Panc1 (cell line): ENCODE results near the gene GNG7. TPM values are rescaled to one million over a fixed set of nuclear protein-coding genes. Genes with fewer than 3 reads are reported as not detected.
A peak's percentile ranks its signal among the peaks of the same experiment; 100 is the strongest.

Experiments
- ATAC-seq: fragments of 200-7000 bp; cut with Tn5 transposase; 2 replicates; pipeline ENCODE4 v1.9.1; 2020; ENCODE audit warnings: mild to moderate bottlenecking, moderate library complexity
- BruUV-seq: library from RNA; stranded (reverse); fragments of 400-500 nt; replicated peaks from 2 replicates; lab custom pipeline; 2021; lab: Mats Ljungman, UMichigan
- CTCF ChIA-PET: fragments of 300-600 bp; sonication (Branson Sonifier 250); formaldehyde crosslinking; loops from one replicate; lab custom pipeline; 2022; ENCODE audit warnings: antibody characterized with exemption; lab: Charles Lee
- POLR2A ChIA-PET: fragments of 300-600 bp; sonication (Branson Sonifier 250); formaldehyde crosslinking; loops from one replicate; lab custom pipeline; 2022; ENCODE audit warnings: antibody characterized with exemption; lab: Charles Lee
- DNase-seq: peaks from one replicate; pipeline ENCODE4 v3.0.0-alpha.2; 2010; ENCODE audit warnings: low read depth, low spot score
- H3K27ac ChIP-seq: 2 replicates; pipeline ENCODE4 v1.5.1; 2011; ENCODE audit warnings: mild to moderate bottlenecking, low read length, inconsistent platforms
- H3K27me3 ChIP-seq: fragments of 200-500 bp; sonication (Bioruptor generic); 2 replicates; pipeline ENCODE4 v1.6.0; 2014; ENCODE audit warnings: low read length, inconsistent platforms; ENCODE audit not compliant: control insufficient read depth, insufficient read depth
- H3K36me3 ChIP-seq: fragments of 200-500 bp; sonication (Bioruptor generic); 2 replicates; pipeline ENCODE4 v1.5.1; 2014; ENCODE audit warnings: inconsistent platforms, mild to moderate bottlenecking, low read length, moderate library complexity; ENCODE audit not compliant: control insufficient read depth, insufficient read depth
- H3K4me1 ChIP-seq: 2 replicates; pipeline ENCODE4 v1.5.1; 2011; ENCODE audit warnings: inconsistent platforms, mild to moderate bottlenecking, low read length, moderate library complexity; ENCODE audit not compliant: control insufficient read depth, insufficient read depth
- H3K4me3 ChIP-seq, 2 experiments: 2 replicates each; pipeline ENCODE4 v1.5.1; 2011 to 2012; ENCODE audit warnings: low read depth in 2 of 2, low read length in 2 of 2, mild to moderate bottlenecking in 2 of 2, inconsistent platforms in 1 of 2, moderate library complexity in 1 of 2
- H3K9me3 ChIP-seq: fragments of 200-500 bp; sonication (Bioruptor generic); 2 replicates; pipeline ENCODE4 v1.5.1; 2014; ENCODE audit warnings: low read depth, mild to moderate bottlenecking, inconsistent platforms, low read length, moderate library complexity; ENCODE audit not compliant: control insufficient read depth, insufficient read depth
- CTCF ChIP-seq: fragments of 450-650 bp; IDR thresholded peaks from 2 replicates; pipeline ENCODE4 v1.5.1; 2017; ENCODE audit warnings: mild to moderate bottlenecking
- POLR2AphosphoS5 ChIP-seq: IDR thresholded peaks from 2 replicates; pipeline ENCODE4 v1.6.1; 2012; ENCODE audit warnings: mild to moderate bottlenecking, low read depth, low read length, moderate library complexity
- REST ChIP-seq, 2 experiments: IDR thresholded peaks; 2 replicates each; pipeline ENCODE4 v1.6.1; 2011 to 2012; ENCODE audit warnings: low read depth in 2 of 2, control low read depth in 1 of 2, low read length in 1 of 2, mild to moderate bottlenecking in 1 of 2, moderate library complexity in 1 of 2; ENCODE audit not compliant: insufficient read depth in 1 of 2
- SIN3A ChIP-seq: IDR thresholded peaks from 2 replicates; pipeline ENCODE4 v1.6.1; 2012; ENCODE audit warnings: low read depth, mild to moderate bottlenecking, low read length, moderate library complexity, borderline replicate concordance; ENCODE audit not compliant: insufficient read depth
- TCF7L2 ChIP-seq: IDR thresholded peaks from 2 replicates; pipeline ENCODE4 v1.6.1; 2011; ENCODE audit warnings: mild to moderate bottlenecking, low read depth, low read length, inconsistent platforms
- in situ Hi-C: cut with HindIII; loops from 2 replicates; pipeline ENCODE4 v1.10.0; 2016; ENCODE audit warnings: low sequenced_read_pairs, low pct_unique_long_range_greater_than_20kb
- intact Hi-C: fragments of 100-400 bp; cut with micrococcal nuclease; formaldehyde crosslinking; loops from one replicate; pipeline ENCODE4 v1.10.0; 2022; ENCODE audit not compliant: unreplicated experiment
- total RNA-seq: library from RNA; stranded (reverse); gene quantifications from one replicate; pipeline ENCODE4 v1.2.1, GENCODE V29; 2021; ENCODE audit not compliant: unreplicated experiment

Gene GNG7
- total RNA-seq, 1 experiment from 2014 or later, result 0.74 TPM

- BruUV-seq, result no TSS peak
- intact Hi-C loops, result no loop called here
- peak; percentile 92 for TF ChIP-seq CTCF
- TF ChIP-seq SIN3A, result no peak
- TF ChIP-seq REST (IDR thresholded peaks at IDR 0.05; ENCODE audit: insufficient read depth in 1 of 2, low read depth in 2 of 2, low read length in 1 of 2), result no peak
Observed at GRCh38 chr19:2636897-2637683, 65.4 kb downstream of the GNG7 start.

DNA sequence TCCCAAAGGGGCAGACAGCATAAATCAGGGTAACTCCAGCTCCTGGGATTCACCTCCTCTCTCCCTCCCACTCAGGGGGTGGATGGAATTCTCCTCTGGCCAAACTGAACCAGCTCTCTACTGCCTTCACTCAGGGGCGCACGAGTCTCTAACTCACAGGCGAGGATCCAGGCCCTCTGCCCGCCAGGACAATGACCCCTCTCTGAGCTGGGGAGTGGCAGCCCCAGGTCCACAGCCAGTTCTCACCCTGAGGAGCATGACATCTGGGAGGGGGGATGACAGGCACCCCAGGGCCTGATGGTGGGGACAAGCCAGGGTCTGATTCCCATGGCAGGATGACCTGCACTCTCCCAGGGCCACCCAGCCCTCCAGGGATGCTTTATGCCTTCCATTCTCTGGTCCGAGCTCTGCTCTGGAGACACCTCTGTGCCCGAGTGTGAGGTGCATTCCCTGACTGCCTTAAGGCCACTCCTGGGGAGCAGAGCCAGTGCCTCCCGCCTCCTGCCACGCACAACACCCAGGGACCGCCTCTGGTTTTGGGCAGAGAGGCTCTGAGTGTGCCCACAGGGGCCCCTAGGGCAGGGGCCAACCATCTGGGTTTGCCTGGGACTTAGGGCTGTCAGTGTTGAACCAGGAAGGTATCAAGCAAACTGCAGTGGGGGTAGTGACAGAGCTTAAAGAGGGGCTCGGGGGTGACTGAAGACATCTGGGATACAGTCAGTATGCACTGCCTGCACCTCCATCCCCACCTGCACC, 66.2 kb downstream of the GNG7 start:
- no peak overlapping the region for H3K4me3 ChIP-seq
- no peaks in the 10 kb centered on the region for H3K9me3 ChIP-seq
- in situ Hi-C loops, result no loop called here
- peak; percentile 72 for ATAC-seq
- no peak for DNase-seq
- ChIA-PET POLR2A (interaction anchor here (0.7 to 1.0 kb wide), 2 partner anchors 160 to 272 kb away, joined by 3 to 6 read pairs; partner anchors contain the start of gene GADD45B), CTCF (interaction anchor here (0.6 to 1.6 kb wide), 7 partner anchors 12 to 244 kb away, joined by 3 to 10 read pairs (median 5); no protein-coding TSS in a partner anchor)
- H3K36me3 ChIP-seq, result no peaks in the 10 kb centered on the region
- peak overlapping the region; percentile 57; the same call in 1 of the 2 replicates for H3K27ac ChIP-seq
- BruUV-seq, result no TSS peak
- intact Hi-C loops, result no loop called here
- peaks cover 8% of the 10 kb centered on the region for H3K4me1 ChIP-seq
- no peaks in the 10 kb centered on the region for H3K27me3 ChIP-seq
- TF ChIP-seq SIN3A (no peak), CTCF (no peak), POLR2AphosphoS5 (no peak), REST (IDR thresholded peaks at IDR 0.05; ENCODE audit: insufficient read depth in 1 of 2, low read depth in 2 of 2, low read length in 1 of 2) (no peak), TCF7L2 (no peak)

More at GRCh38 chr19:2636897-2637683, 65.4 kb downstream of the GNG7 start:
- DNase-seq (no peak), ATAC-seq (peak; percentile 73)
- H3K27me3 ChIP-seq, result no peaks in the 10 kb centered on the region
- peak overlapping the region in 1 of 2 experiments; percentile 16; a peak in 1 of 4 replicates for H3K4me3 ChIP-seq
- in situ Hi-C loops, result no loop called here
- peaks cover 8% of the 10 kb centered on the region for H3K4me1 ChIP-seq
- no peaks in the 10 kb centered on the region for H3K9me3 ChIP-seq
- no peak overlapping the region for H3K27ac ChIP-seq
- H3K36me3 ChIP-seq, result no peaks in the 10 kb centered on the region
- CTCF ChIA-PET, result interaction anchor here (0.6 to 1.6 kb wide), 11 partner anchors 12 to 1216 kb away, joined by 3 to 10 read pairs (median 5); no protein-coding TSS in a partner anchor
- POLR2A ChIA-PET, result interaction anchor here (1.0 kb wide), 1 partner anchor 161 kb away, joined by 3 read pairs; the partner anchor contains the start of gene GADD45B
